ENCODE measurements around the gene NOTUM.
A peak's percentile ranks its signal among the peaks of the same experiment; 100 is the strongest.

NOTUM gene

DNA sequence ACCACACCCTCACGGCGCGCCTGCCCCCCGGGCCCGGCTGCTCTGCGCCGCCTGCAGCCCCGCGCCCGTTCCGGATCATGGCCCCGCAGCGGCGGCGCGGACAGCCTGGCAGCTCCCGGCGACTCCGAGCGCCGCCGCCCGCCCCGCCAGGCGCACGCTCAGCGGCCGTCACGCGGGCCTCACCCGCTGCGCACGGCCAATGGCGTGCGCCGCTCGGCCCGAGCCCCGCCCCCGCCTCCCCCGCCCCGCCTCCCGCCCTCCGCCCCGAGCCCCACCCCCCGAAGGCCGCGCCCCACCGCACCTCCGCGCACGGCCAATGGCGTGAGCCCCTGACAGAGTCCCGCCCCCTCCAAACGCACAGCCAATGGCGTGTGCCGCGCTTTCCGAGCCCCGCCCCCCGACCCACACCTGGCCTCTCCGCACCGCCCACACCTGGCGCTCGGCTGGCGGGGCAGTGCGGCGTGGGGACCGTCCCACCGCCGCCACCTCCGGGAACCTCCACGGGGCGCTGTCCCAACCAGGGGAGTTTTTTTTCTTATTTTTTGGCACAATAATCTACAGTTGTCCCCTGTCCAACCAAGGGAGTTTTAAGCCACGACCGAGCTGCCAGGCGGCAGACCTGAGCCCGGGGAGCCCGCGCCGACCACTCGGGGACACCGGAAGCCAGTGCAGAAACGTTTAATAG is 49.6 kb downstream of the NOTUM start, which contains the start of gene PCYT2:
Gene PCYT2, minus strand, starts transcription at position 123 of the 685 bp plus-strand sequence. Its CDS starts 44 bp downstream, at position 79.
- DNase-seq (ENCODE audit: low read depth in 2 of 2, low spot score in 1 of 2) = peak; percentile 76 to 87

DNA sequence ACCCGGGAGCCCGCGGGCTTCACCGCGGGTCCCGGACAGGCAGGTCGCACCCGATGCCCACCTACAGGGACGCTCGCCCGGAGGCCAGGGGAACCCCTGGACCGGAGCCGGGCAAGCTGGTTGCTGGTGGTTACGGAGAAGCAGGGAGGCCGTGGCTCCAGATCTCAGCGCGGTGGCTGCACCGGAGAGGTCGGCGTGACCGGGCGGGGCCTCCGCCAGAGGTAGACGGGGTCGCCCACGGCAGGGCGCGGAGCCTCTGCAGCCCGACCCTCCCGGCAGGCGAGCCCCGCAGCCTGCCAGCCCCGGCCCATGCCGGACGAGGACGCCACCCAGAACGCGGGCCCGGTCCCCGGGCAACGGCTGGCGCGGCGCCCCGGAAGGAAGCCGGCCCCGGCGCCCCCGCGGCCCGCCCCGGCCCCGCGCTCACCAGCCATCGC is 50.1 kb downstream of the NOTUM start:
- no peak for DNase-seq (ENCODE audit: low read depth in 2 of 2, low spot score in 1 of 2)

DNA sequence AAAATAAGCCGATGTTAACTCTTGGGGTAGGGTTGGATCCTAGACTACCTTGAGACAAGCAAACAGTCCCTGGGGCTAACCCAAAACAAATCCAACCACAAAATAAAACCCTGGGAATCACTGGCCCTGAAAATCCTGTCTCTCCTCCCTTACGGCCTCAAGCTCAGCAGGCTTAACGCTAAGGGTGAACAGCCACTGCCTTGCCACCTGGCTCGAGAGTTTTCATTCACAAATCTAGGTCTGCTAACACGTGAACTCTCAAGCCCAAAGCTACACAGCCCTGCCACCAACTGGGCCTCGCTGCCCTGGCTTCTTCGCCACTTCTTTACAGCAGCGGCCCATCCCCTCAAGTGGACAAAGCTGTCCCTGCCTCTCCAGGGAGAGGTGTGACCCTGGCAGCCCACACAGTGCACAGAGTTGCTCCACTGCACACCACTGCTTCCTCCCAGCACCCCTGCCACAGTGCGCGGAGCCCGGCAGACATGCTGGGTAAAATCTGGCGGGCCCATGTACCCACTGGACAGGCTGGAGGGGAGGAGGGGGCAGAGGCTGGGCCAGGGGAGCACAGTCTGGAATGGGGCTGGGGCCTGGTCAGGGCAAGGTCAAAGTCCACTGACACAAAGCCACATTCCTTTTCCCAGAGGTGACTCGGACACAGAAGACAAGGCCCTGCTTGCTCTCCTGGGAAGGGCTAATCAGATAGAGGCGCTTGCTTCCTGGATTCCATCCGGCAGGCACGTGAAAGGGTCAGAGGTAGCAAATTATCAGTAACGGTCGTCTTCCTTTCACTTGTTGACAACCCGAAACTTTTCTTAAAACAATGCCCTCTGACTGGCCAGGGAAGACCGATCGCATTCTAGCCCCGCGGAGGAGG is 50.8 kb downstream of the NOTUM start:
- no peak for DNase-seq (ENCODE audit: low read depth in 2 of 2, low spot score in 1 of 2)

DNA sequence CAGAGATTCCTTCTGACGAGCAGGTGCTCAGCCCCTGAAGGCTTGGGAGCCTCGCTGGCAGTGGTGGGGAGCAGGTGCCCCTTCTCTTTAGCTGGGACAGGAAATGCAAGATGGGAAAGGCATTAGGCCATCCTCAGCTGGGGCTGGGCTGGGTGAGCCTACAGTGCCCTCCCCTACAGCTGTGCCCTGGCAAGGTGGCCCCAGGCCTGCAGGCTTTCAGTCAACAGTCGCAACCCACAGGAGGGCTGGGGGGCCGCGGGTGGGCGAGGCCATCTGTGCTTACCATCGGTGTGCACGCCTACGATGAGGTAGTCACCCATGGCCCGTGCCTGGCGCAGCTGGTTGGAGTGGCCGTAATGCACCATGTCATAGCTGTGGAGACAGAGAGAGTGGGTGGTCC is 51.8 kb downstream of the NOTUM start:
- no peak for DNase-seq (ENCODE audit: low read depth in 2 of 2, low spot score in 1 of 2)

DNA sequence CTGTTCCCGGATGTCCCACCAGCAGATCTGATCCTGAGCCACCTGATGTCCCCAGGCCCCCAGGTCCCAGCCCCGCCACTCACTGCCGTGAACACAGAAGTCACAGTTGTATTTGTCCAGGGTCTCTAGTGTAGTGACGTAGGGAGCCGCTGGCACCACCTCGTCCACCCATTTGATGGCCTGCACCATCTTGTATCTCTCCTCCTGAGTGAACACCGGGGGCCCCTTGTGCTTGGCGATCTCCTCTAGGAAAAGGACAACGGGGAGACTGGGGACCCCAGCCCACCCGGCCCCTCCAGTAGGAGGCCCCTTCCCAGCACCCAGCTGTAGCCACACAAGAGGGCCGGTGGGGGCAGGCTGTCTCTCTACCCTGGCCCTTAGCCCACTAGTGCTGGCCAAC is 52.2 kb downstream of the NOTUM start:
- no peak for DNase-seq (ENCODE audit: low read depth in 2 of 2, low spot score in 1 of 2)

DNA sequence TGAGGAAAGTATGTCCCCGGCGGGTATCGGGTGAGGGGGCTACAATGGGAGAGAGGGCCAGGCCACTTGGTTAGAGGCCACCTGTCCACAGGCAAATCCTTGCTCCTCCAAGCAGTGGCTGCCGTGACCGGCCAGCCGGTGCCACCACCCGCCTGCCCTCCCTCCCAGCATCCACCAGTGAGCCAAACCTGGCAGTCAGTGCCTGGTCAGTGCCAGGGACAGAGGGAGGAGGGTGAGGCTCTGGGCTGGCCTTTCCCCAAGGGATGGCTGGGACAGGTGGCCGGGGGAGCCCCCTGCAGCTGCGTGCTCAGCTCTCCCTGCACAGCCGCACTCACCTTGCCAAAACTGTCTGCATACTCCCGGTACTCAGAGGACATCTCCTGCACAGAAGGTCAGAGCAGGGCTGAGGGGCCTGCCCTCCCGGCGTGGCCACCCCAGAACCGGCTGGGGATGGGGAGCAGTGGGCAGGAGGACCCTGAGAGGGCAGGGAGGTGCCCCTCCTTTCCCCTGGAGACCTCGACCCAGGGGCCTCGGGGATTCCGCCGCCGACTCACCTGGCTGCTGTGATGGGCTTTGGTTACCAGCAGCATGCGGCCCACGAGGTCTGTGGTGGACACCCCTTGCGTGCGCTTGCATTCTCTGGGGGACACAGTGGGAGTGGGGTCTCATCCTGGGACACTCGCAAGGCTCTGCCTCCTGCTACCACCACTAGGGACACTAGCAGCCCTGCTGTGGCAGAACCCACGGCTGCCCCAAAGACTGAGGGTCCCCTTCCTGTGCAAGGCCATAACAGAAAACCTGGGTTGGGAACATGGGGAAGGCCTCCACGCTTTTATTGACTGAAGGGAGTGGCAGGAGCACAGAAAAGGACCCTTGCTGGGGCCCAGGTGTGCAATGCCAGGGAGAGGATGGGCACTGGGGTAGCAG is 53.5 kb downstream of the NOTUM start:
- DNase-seq (ENCODE audit: low read depth in 2 of 2, low spot score in 1 of 2) = no peak

DNA sequence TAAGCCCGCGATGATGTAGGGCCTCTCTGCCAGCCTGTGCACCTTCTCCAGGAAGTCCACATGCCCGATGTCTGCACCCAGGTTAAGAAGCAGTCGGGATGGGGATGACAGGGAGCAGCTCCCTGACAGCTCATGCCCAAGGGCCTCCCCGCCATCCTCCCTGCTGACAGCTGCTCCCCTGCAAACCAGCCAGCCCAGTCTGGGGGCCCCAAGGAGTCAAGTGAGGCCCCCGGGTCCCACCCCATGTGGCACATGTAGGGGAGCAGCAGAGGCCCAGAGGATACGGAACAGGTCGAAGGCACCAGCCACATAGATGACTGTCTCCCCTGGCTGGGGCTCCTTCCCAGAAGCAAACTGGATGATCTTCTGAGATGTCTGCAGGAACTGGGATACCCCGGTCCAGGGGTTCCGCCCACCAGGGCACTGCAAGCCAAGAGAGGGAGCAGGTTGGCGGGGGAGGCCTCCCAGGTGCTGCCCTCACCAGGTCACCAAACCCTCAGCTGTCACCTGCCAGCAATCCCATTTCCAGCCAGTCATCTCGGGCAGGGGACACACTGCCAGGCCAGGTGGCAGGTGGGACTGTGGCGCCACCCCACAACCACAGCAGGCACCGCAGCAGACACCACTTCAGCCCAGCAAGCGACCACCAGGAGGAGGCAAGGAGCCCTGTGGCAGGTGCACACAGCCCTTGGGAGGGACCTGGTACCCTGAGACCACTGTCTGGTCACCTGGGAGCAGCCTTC is 54.3 kb downstream of the NOTUM start:
- no peak for DNase-seq (ENCODE audit: low read depth in 2 of 2, low spot score in 1 of 2)

DNA sequence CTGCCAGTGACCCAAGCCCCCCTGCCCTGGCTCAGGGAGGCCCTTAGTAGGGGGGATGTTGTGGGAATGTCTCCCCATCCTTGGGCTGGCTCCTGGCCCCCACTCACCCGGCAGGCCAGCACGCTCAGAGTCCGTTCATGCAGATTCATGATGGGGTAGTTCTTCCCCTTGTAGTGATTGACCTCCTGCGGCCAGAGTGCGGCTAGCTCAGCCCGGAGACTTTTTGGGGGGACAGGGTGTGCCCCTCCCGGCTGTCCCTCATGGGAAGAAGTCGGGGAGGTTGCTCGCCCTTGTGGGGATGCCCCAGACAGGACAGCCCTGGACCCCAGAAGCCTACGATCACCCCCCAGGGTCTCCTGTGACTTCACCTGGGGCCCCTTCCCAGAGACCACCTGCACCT is 55.0 kb downstream of the NOTUM start:
- no peak for DNase-seq (ENCODE audit: low read depth in 2 of 2, low spot score in 1 of 2)

DNA sequence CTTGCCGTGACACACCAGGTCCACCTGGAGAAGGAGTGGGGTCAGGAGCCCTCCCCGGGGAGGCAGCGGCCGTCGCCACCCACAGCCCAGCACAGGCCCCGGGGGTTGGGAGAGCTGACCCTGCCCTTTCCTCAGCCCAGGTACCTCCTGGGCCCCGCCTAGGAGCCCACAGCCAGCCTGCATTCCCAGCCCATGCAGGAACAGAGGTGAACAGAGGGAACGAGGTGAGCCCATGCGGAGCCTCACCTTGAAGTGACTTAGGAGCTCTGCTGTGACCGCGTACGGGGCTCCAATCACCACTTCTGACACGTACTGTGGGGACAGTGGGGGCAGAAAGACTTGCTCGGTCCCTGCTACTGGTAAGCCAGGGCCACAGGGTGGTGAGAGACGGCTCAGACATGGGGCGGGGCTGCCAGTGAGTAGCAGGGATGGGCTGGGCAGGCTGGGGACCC is 55.5 kb downstream of the NOTUM start:
- DNase-seq (ENCODE audit: low read depth in 2 of 2, low spot score in 1 of 2) = no peak

DNA sequence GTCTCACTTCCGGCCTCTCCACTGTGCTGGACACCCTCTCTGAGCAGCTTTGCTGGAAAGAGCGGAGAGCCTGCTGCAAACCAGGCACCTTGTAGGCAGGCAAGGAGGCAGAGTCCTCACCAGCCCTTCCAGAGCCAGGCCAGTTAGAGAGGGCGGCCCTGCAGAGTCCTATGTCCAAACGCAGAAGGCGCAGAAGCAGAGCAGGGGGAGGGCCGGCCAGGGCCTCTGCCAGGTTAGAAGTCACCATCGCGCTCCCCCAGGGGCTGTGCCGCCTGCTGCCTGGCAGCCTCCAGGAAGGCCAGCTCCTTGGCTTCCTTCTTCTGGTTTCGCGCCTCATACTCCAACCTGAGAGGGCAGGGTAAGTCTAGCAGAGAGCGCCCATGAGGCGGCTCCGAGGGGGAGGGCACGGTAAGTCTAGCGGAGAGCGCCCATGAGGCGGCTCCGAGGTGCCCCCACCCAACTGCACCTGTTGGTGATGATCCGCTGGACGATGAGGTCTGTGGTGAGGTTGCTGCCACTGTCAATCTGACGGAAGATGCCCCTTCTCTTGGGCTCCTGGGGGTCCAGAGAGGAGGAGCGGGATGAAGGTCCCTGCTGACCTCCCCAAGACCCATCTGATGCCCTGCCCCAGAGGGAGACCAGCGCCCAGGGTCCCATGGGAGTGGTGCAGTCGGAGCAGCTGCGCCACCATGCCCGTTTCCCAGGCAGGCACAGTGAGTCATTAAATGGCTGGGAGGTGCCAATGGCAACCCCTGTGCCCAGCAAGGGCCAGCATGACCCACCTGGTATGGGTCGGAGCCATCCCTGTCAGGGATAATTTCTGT is 56.2 kb downstream of the NOTUM start:
- no peak for DNase-seq (ENCODE audit: low read depth in 2 of 2, low spot score in 1 of 2)

DNA sequence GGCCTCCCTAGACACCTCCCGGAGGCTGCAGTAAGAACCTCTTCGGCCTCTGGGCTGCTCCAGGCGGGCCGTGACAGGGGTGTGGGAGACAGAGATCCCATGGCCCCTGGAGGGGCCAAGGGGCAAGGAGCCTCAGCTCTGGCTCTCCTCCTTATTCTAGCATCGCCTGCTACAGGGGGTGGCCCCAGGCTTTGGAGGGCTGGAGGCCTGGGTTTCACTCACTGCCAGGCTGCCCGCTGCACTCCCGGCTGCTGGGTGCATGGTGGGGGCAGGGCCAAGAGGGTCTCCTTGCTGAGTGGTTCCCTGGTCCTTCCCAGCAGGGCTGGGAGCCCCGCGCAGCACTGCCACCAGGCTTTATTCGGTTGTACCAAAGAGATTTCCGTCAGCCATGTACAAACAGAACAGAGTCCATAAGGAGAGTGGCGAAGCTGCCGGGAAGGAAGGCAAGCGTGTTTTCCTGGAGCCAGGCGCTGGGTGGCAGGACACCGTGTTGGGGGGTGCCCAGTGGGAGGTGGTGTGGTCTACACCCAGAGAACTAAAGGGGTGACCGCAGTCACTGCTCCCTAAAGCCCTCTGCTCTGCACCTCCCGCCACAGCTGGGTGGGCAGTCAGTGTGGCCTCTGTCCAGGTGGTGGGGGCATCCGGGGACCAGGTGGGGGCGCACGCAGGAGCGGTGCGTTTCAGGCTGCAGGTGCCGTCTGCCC is 56.9 kb downstream of the NOTUM start:
- DNase-seq (ENCODE audit: low read depth in 2 of 2, low spot score in 1 of 2) = no peak

DNA sequence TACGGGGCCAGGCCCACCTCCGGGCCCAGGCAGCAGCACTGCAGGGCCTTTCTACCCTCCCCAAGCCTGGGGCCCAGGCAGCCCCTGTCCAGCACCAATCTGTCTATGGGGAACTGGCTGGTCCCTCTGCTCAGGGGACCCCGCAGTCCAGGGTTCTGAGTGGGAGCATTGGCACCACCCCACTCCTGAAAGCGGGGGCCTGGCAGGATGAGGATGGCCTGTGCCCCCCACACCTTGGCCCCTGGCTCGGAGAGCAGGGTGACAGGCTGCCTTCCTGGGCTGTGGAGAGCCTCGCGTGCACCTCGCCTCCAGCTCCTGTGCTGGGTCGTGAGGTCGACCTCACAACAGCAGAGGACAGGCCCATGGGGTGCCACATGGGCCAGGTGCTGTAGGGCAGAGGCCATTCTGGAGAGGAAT is 57.6 kb downstream of the NOTUM start:
- DNase-seq (ENCODE audit: low read depth in 2 of 2, low spot score in 1 of 2) = no peak

DNA sequence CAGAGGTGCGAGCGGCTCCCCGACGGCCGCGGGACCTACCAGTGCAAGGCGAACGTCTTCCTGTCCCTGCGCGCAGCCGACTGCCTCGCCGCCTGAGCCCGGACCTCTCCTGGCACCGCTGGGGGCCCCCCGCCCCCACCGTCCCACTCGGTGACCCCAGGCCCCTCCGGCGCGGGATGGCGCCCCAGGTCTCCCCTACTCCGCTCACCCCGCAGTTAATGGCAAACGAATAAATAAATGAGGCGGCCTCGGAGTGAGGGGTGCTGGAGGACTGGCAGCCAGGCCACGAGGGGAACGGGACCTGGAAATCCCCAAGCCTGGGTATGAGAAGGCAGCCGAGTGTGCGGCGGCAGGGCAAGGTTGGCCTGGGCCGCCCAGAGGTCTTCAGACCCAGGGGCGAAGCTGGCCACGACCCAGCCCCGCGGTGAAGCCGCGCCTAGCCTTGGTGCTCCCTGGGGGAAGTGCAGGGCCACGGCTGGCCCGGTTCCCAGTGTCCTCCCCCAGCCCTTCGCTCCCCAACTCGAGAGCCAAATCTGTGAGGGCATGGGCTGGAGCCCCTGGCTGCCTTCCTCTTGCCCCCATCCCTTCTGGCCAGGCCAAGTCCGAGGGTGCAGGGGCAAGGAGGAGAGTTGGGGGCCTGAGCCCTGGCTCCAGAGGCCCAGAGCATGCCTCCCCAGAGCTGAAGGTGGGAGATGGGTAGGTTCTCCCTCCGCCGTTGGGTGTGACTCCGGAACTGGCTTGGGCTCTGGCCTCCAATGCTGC is 58.2 kb downstream of the NOTUM start:
- DNase-seq (ENCODE audit: low read depth in 2 of 2, low spot score in 1 of 2) = no peak

Measured in stimulated activated CD8-positive, alpha-beta memory T cell treated with anti-CD3 and anti-CD28 coated beads, Interleukin-4, amount 100 ng/mL, for 4 hours (primary cell).